H9 (cell line): ENCODE results near the gene KCNQ2. TPM values are rescaled to one million over a fixed set of nuclear protein-coding genes. Genes with fewer than 3 reads are reported as not detected.

ENCODE experiments used
- DNase-seq: peaks from one replicate; pipeline ENCODE4 v3.0.0-alpha.2; 2017
- H2AFZ ChIP-seq: one replicate; pipeline ENCODE4 v1.6.1; 2013; ENCODE audit warnings: mild to moderate bottlenecking, low read length, control low read depth, moderate library complexity
- H2AK5ac ChIP-seq: 2 replicates; pipeline ENCODE4 v1.6.1; 2013; ENCODE audit warnings: low read length, control low read depth, mixed read lengths; ENCODE audit not compliant: insufficient read length
- H2BK120ac ChIP-seq: one replicate; pipeline ENCODE4 v1.6.1; 2013; ENCODE audit warnings: low read depth, mild to moderate bottlenecking, low read length, control low read depth, inconsistent platforms; ENCODE audit not compliant: poor library complexity, severe bottlenecking
- H2BK12ac ChIP-seq: 2 replicates; pipeline ENCODE4 v1.6.1; 2013; ENCODE audit warnings: low read length, control low read depth, mixed read lengths, low read depth; ENCODE audit not compliant: insufficient read length
- H2BK15ac ChIP-seq: 2 replicates; pipeline ENCODE4 v1.6.1; 2013; ENCODE audit warnings: low read depth, low read length, control low read depth
- H2BK20ac ChIP-seq: one replicate; pipeline ENCODE4 v1.6.1; 2013; ENCODE audit warnings: low read depth, mild to moderate bottlenecking, low read length, control low read depth, inconsistent platforms; ENCODE audit not compliant: poor library complexity, severe bottlenecking
- H2BK5ac ChIP-seq: 2 replicates; pipeline ENCODE4 v1.6.1; 2013; ENCODE audit warnings: low read length, control low read depth, mixed read lengths; ENCODE audit not compliant: insufficient read length
- H3K14ac ChIP-seq: 2 replicates; pipeline ENCODE4 v1.6.1; 2013; ENCODE audit warnings: low read length, control low read depth; ENCODE audit not compliant: insufficient read depth
- H3K18ac ChIP-seq: 2 replicates; pipeline ENCODE4 v1.6.1; 2013; ENCODE audit warnings: low read depth, mild to moderate bottlenecking, mixed read lengths, low read length, control low read depth; ENCODE audit not compliant: insufficient read length
- H3K23ac ChIP-seq: 2 replicates; pipeline ENCODE4 v1.6.1; 2013; ENCODE audit warnings: low read length, control low read depth, mixed read lengths, low read depth; ENCODE audit not compliant: insufficient read length
- H3K23me2 ChIP-seq: 2 replicates; pipeline ENCODE4 v1.6.1; 2013; ENCODE audit warnings: low read depth, mild to moderate bottlenecking, mixed read lengths, low read length, control low read depth; ENCODE audit not compliant: insufficient read length, poor library complexity, severe bottlenecking
- H3K27ac ChIP-seq: 2 replicates; pipeline ENCODE4 v1.5.1; 2013; ENCODE audit warnings: low read length, control low read depth, mixed read lengths, low read depth; ENCODE audit not compliant: insufficient read length
- H3K27me3 ChIP-seq: 2 replicates; pipeline ENCODE4 v1.6.1; 2013; ENCODE audit warnings: low read length, control low read depth, inconsistent platforms; ENCODE audit not compliant: insufficient read depth
- H3K4ac ChIP-seq: 2 replicates; pipeline ENCODE4 v1.6.1; 2013; ENCODE audit warnings: low read depth, mild to moderate bottlenecking, control low read depth, inconsistent platforms, low read length, moderate library complexity
- H3K4me1 ChIP-seq: 2 replicates; pipeline ENCODE4 v1.6.1; 2013; ENCODE audit warnings: low read length, control low read depth, inconsistent platforms; ENCODE audit not compliant: insufficient read depth
- H3K4me2 ChIP-seq: 2 replicates; pipeline ENCODE4 v1.6.1; 2013; ENCODE audit warnings: low read length, control low read depth, mixed read lengths; ENCODE audit not compliant: insufficient read length, insufficient read depth
- H3K56ac ChIP-seq: 2 replicates; pipeline ENCODE4 v1.6.1; 2013; ENCODE audit warnings: low read depth, mild to moderate bottlenecking, mixed read lengths, low read length, control low read depth; ENCODE audit not compliant: insufficient read length
- H3K79me1 ChIP-seq: 2 replicates; pipeline ENCODE4 v1.6.1; 2013; ENCODE audit warnings: low read depth, mild to moderate bottlenecking, moderate library complexity, low read length, control low read depth, inconsistent platforms; ENCODE audit not compliant: insufficient read depth, poor library complexity, severe bottlenecking
- H3K79me2 ChIP-seq: 2 replicates; pipeline ENCODE4 v1.6.1; 2013; ENCODE audit warnings: low read length, control low read depth, inconsistent platforms; ENCODE audit not compliant: insufficient read depth
- H3K9ac ChIP-seq: 2 replicates; pipeline ENCODE4 v1.6.1; 2013; ENCODE audit warnings: low read length, control low read depth, mixed read lengths; ENCODE audit not compliant: insufficient read length; ENCODE audit errors: extremely low read depth
- H3K9me3 ChIP-seq: one replicate; pipeline ENCODE4 v1.6.1; 2013; ENCODE audit warnings: low read depth, low read length, inconsistent platforms; ENCODE audit not compliant: control insufficient read depth
- H3T11ph ChIP-seq: one replicate; pipeline ENCODE4 v1.6.1; 2013; ENCODE audit warnings: mild to moderate bottlenecking, low read length, control low read depth, inconsistent platforms
- H4K20me1 ChIP-seq: one replicate; pipeline ENCODE4 v1.6.1; 2013; ENCODE audit not compliant: control insufficient read depth, insufficient read length, insufficient read depth
- H4K5ac ChIP-seq: 2 replicates; pipeline ENCODE4 v1.6.1; 2013; ENCODE audit warnings: low read depth, mild to moderate bottlenecking, mixed read lengths, low read length, control low read depth; ENCODE audit not compliant: insufficient read length
- H4K8ac ChIP-seq: replicated peaks from 2 replicates; pipeline ENCODE4 v1.6.1; 2013; ENCODE audit warnings: low read length, control low read depth, mixed read lengths, low read depth; ENCODE audit not compliant: insufficient read length
- H4K91ac ChIP-seq: 2 replicates; pipeline ENCODE4 v1.6.1; 2013; ENCODE audit warnings: low read depth, mild to moderate bottlenecking, moderate library complexity, mixed read lengths, low read length, control low read depth; ENCODE audit not compliant: insufficient read length
- H3K27ac Mint-ChIP-seq, 3 experiments: 2 replicates in 2 of 3; 3 replicates in 1 of 3; pipeline ENCODE4 v1.8.0; 2020 to 2021; ENCODE audit warnings: mixed read lengths in 3 of 3, mild to moderate bottlenecking in 1 of 3, moderate library complexity in 1 of 3
- H3K27me3 Mint-ChIP-seq: 2 replicates; pipeline ENCODE4 v1.8.0; 2021; ENCODE audit warnings: low read depth, mild to moderate bottlenecking, moderate library complexity, mixed read lengths
- H3K36me3 Mint-ChIP-seq, 3 experiments: 2 replicates in 2 of 3; 3 replicates in 1 of 3; pipeline ENCODE4 v1.8.0; 2020 to 2021; ENCODE audit warnings: low read depth in 3 of 3, mixed read lengths in 3 of 3; ENCODE audit not compliant: insufficient read depth in 1 of 3
- H3K4me1 Mint-ChIP-seq, 2 experiments: 2 replicates each; pipeline ENCODE4 v1.8.0; 2020; ENCODE audit warnings: mixed read lengths in 2 of 2
- H3K4me3 Mint-ChIP-seq, 2 experiments: 2 replicates in 1 of 2; 3 replicates in 1 of 2; pipeline ENCODE4 v1.8.0; 2020 to 2021; ENCODE audit warnings: mild to moderate bottlenecking in 2 of 2, mixed read lengths in 2 of 2, moderate library complexity in 1 of 2
- H3K9me3 Mint-ChIP-seq, 2 experiments: 2 replicates in 1 of 2; 3 replicates in 1 of 2; pipeline ENCODE4 v1.8.0; 2020; ENCODE audit warnings: mild to moderate bottlenecking in 2 of 2, mixed read lengths in 2 of 2, moderate library complexity in 1 of 2
- WGBS: extraction: QIAGEN DNeasy Blood & Tissue Kit; methylation state at CpG from one replicate; pipeline ENCODE4 v1.1.7; 2013; ENCODE audit warnings: missing lambda C conversion rate, low lambda C conversion rate, mixed read lengths; ENCODE audit not compliant: insufficient read length; ENCODE audit errors: extremely low coverage; 5-methylcytosine and 5-hydroxymethylcytosine counted together
- total RNA-seq: library from RNA; stranded (reverse); gene quantifications from 2 replicates; pipeline ENCODE4 v1.2.1, GENCODE V29; 2021
- TF ChIP-seq, protein P1 (sequence below): fragments of 200-600 bp; sonication (generic); conservative IDR thresholded peaks from 3 replicates; pipeline ENCODE4 v1.8.0; 2021; ENCODE audit warnings: antibody characterized with exemption, mild to moderate bottlenecking

Gene KCNQ2
- total RNA-seq, 1 experiment from 2014 or later, result 69.2 TPM

- H3K4me1 ChIP-seq, result no peaks in the 10 kb centered on the region; the same call in 1 of the 2 replicates
Observed at GRCh38 chr20:63433351-63433750, 39.1 kb downstream of the KCNQ2 start.

More at GRCh38 chr20:63433351-63433750, 39.1 kb downstream of the KCNQ2 start:
- no peaks in the 10 kb centered on the region for H4K20me1 ChIP-seq
- no peak overlapping the region for H2AK5ac ChIP-seq
- TF ChIP-seq, protein P1, sequence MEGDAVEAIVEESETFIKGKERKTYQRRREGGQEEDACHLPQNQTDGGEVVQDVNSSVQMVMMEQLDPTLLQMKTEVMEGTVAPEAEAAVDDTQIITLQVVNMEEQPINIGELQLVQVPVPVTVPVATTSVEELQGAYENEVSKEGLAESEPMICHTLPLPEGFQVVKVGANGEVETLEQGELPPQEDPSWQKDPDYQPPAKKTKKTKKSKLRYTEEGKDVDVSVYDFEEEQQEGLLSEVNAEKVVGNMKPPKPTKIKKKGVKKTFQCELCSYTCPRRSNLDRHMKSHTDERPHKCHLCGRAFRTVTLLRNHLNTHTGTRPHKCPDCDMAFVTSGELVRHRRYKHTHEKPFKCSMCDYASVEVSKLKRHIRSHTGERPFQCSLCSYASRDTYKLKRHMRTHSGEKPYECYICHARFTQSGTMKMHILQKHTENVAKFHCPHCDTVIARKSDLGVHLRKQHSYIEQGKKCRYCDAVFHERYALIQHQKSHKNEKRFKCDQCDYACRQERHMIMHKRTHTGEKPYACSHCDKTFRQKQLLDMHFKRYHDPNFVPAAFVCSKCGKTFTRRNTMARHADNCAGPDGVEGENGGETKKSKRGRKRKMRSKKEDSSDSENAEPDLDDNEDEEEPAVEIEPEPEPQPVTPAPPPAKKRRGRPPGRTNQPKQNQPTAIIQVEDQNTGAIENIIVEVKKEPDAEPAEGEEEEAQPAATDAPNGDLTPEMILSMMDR, result no peak
- Mint-ChIP-seq H3K27me3 (no peaks in the 10 kb centered on the region), H3K27ac (peak overlapping the region; percentile 73 to 82 (median 82); a peak in 6 of 7 replicates), H3K4me3 (no peak overlapping the region), H3K36me3 (peaks cover 0 to 17% (median 13%) of the 10 kb centered on the region in 3 experiments), H3K4me1 (peaks cover 16 to 30% of the 10 kb centered on the region in 2 experiments), H3K9me3 (no peaks in the 10 kb centered on the region; a peak in 1 of 5 replicates)
- H4K91ac ChIP-seq, result no peak overlapping the region
- no peaks in the 10 kb centered on the region for H3K9me3 ChIP-seq
- no peak overlapping the region for H3T11ph ChIP-seq
- no peak overlapping the region; the same call in 1 of the 2 replicates for H3K14ac ChIP-seq
- H4K8ac ChIP-seq, result no peak overlapping the region
- H2BK120ac ChIP-seq, result no peak overlapping the region
- H2BK20ac ChIP-seq, result no peak overlapping the region
- no peak for DNase-seq
- H3K23ac ChIP-seq, result no peak overlapping the region
- H3K27ac ChIP-seq, result no peak overlapping the region
- H3K79me1 ChIP-seq, result no peaks in the 10 kb centered on the region
- H3K27me3 ChIP-seq, result no peaks in the 10 kb centered on the region
- H3K56ac ChIP-seq, result no peak overlapping the region
- H2AFZ ChIP-seq, result no peak overlapping the region
- no peak overlapping the region for H3K4me2 ChIP-seq
- H3K4ac ChIP-seq, result no peak overlapping the region
- no peak overlapping the region for H3K18ac ChIP-seq
- no CpG with 5 or more reads among the region's 18 CpGs for WGBS
- H4K5ac ChIP-seq, result no peak overlapping the region
- no peak overlapping the region for H2BK12ac ChIP-seq
- H3K23me2 ChIP-seq, result no peaks in the 10 kb centered on the region
- no peak overlapping the region for H2BK5ac ChIP-seq
- no peak overlapping the region for H2BK15ac ChIP-seq
- H3K79me2 ChIP-seq, result no peaks in the 10 kb centered on the region
- no peak overlapping the region for H3K9ac ChIP-seq
